Mucosa of stomach (tissue), 1 donor: ENCODE data around the gene SLC6A7.
"Not testable (repeated sequence)": the region's sequence is repeated elsewhere in the genome, so short reads cannot be mapped to it uniquely, and the experiment has no call there.

Experiments used
- H3K27me3 ChIP-seq: one replicate; pipeline ENCODE4 v1.7.0; 2013; ENCODE audit warnings: mild to moderate bottlenecking, low read length; ENCODE audit not compliant: control insufficient read depth, insufficient read depth
- H3K36me3 ChIP-seq: one replicate; pipeline ENCODE4 v1.7.0; 2013; ENCODE audit warnings: low read length; ENCODE audit not compliant: control insufficient read depth, insufficient read depth
- H3K4me1 ChIP-seq: one replicate; pipeline ENCODE4 v1.7.0; 2013; ENCODE audit warnings: mild to moderate bottlenecking, low read length; ENCODE audit not compliant: control insufficient read depth, insufficient read depth
- H3K4me3 ChIP-seq: one replicate; pipeline ENCODE4 v1.7.0; 2013; ENCODE audit warnings: low read length
- H3K9ac ChIP-seq: one replicate; pipeline ENCODE4 v1.7.0; 2013; ENCODE audit warnings: mild to moderate bottlenecking, low read length, moderate library complexity
- H3K9me3 ChIP-seq: one replicate; pipeline ENCODE4 v1.7.0; 2013; ENCODE audit warnings: mild to moderate bottlenecking, low read length, moderate library complexity; ENCODE audit not compliant: control insufficient read depth
- donor health status: Pancreatic carcinoma.

Gene SLC6A7

GRCh38 chr5:150219861-150220260, 30.0 kb downstream of the SLC6A7 start:
- Histone ChIP-seq H3K27me3 (no peaks in the 10 kb centered on the region), H3K36me3 (no peaks in the 10 kb centered on the region), H3K9ac (no peak overlapping the region), H3K4me1 (peaks cover 31% of the 10 kb centered on the region), H3K4me3 (no peak overlapping the region), H3K9me3 (no peaks in the 10 kb centered on the region)

- H3K9me3 ChIP-seq: no peaks in the 10 kb centered on the region
- H3K4me3 ChIP-seq: no peak overlapping the region
- H3K27me3 ChIP-seq: no peaks in the 10 kb centered on the region
- no peaks in the 10 kb centered on the region for H3K36me3 ChIP-seq
- H3K9ac ChIP-seq: no peak overlapping the region
- peaks cover 16% of the 10 kb centered on the region for H3K4me1 ChIP-seq
Observed at GRCh38 chr5:150221471-150221870, 31.6 kb downstream of the SLC6A7 start.

DNA sequence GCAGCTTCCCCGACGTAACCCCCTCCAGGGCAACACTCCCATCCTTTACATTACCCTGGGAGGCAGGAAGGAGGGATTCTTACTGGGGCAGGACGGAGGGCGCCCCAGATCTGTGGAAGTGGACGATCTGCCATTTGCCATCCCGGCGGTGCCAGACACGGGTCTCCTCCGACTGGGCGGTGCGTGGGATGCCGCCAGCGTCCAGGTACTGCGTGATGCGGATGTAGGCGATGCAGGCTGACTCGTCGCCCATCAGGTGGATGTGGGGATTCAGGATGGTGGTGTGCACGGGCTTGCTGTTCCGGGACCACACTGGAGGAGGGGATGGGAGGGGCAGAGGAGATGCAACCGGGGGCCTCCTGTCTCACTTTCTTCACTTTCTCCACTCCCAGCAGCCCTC, 33.0 kb downstream of the SLC6A7 start:
- H3K4me1 ChIP-seq: peaks cover 1% of the 10 kb centered on the region
- H3K4me3 ChIP-seq: no peak overlapping the region
- no peaks in the 10 kb centered on the region for H3K27me3 ChIP-seq
- H3K9ac ChIP-seq: no peak overlapping the region
- no peaks in the 10 kb centered on the region for H3K36me3 ChIP-seq
- no peaks in the 10 kb centered on the region for H3K9me3 ChIP-seq

- H3K4me3 ChIP-seq: no peak overlapping the region
- H3K4me1 ChIP-seq: no peaks in the 10 kb centered on the region
- H3K9me3 ChIP-seq: no peaks in the 10 kb centered on the region
- H3K36me3 ChIP-seq: no peaks in the 10 kb centered on the region
- H3K9ac ChIP-seq: no peak overlapping the region
- no peaks in the 10 kb centered on the region for H3K27me3 ChIP-seq
Observed at GRCh38 chr5:150223474-150223873, 33.6 kb downstream of the SLC6A7 start.

GRCh38 chr5:150224483-150225027, 34.7 kb downstream of the SLC6A7 start:
- H3K4me1 ChIP-seq: no peaks in the 10 kb centered on the region
- no peak overlapping the region for H3K4me3 ChIP-seq
- H3K27me3 ChIP-seq: no peaks in the 10 kb centered on the region
- no peaks in the 10 kb centered on the region for H3K36me3 ChIP-seq
- H3K9me3 ChIP-seq: no peaks in the 10 kb centered on the region
- no peak overlapping the region for H3K9ac ChIP-seq

GRCh38 chr5:150227036-150227435, 37.2 kb downstream of the SLC6A7 start:
- Histone ChIP-seq H3K4me3 (no peak overlapping the region), H3K27me3 (no peaks in the 10 kb centered on the region), H3K36me3 (no peaks in the 10 kb centered on the region), H3K9me3 (no peaks in the 10 kb centered on the region), H3K9ac (no peak overlapping the region), H3K4me1 (no peaks in the 10 kb centered on the region)

DNA sequence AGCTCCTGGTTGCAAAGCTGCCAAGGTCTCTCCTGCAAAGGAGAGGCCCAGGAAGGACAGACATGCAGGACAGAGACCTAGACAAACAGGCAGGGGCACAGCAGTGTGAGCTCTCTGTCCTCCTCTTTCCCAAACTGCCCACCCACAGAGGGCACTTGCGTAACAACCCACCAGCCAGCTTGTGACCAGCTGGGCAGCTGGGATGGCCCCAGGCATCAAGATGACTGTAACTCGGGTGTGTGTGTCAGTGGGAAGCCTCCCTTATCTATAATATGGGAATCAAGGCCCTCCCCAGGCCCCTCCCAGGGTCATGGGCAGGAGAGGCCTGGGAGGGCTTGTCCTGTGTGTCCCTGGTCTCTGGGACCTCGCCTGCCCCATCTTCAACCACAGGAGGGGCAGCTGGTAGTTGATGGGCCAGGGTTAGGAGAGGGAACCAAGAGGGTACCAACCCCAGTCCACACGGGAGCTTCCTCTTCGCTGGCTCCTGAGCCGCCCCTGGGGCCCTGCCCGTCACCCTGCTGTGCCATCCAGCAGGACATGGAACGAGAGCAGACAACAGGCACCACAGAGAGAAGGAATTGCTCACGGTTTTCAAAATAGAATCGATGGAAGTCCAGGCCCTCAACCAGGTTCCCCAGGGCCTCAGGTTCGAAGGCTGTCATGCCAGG, 37.9 kb downstream of the SLC6A7 start:
- Histone ChIP-seq H3K27me3 (no peaks in the 10 kb centered on the region), H3K4me3 (no peak overlapping the region), H3K9ac (no peak overlapping the region), H3K36me3 (no peaks in the 10 kb centered on the region), H3K4me1 (no peaks in the 10 kb centered on the region), H3K9me3 (no peaks in the 10 kb centered on the region)

DNA sequence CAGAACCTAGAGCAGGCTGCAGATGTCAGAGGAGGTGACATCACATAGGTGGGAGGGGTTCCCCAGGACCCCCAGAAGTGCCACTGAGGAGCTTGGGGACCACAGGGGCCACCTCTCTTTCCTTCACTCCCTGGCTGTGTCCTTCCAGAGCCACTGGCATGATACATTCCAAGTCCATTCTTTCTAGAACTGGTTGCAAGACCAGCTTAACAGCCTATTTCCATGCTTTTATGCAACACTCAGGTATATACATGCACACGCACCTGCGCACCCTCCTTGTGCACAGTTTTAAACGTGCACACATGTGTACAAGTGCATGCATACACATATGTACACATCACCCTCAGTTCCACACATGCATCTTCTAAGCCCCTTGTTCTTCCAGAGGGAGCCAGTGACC, 39.7 kb downstream of the SLC6A7 start:
- no peak overlapping the region for H3K9ac ChIP-seq
- H3K4me1 ChIP-seq: no peaks in the 10 kb centered on the region
- no peaks in the 10 kb centered on the region for H3K9me3 ChIP-seq
- no peak overlapping the region for H3K4me3 ChIP-seq
- no peaks in the 10 kb centered on the region for H3K36me3 ChIP-seq
- H3K27me3 ChIP-seq: no peaks in the 10 kb centered on the region

DNA sequence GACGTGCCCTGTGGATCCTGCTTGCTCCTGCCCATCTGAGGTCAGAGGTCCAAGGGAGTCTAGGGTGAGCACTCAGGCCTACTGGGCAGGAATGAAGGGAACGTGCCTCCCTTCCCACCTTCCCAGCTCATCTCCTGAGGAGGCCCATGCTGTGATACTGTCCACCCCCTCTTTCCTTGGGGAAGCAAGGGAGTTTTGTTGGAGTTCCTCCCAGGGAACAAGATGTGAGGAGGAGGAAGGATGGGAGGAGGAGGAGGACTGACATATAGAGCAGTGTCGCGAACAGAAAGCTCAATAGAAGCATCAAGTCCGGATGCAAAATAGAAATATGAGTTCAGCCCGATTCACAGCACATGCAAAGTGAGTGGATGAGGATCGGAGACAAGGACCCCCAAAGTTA, 41.0 kb downstream of the SLC6A7 start:
- Histone ChIP-seq H3K4me3 (no peak overlapping the region), H3K9ac (no peak overlapping the region), H3K4me1 (no peaks in the 10 kb centered on the region), H3K9me3 (no peaks in the 10 kb centered on the region), H3K27me3 (no peaks in the 10 kb centered on the region), H3K36me3 (no peaks in the 10 kb centered on the region)

GRCh38 chr5:150233706-150234105, 43.8 kb downstream of the SLC6A7 start:
- H3K36me3 ChIP-seq, H3K27me3 ChIP-seq, H3K9ac ChIP-seq, H3K4me3 ChIP-seq, H3K4me1 ChIP-seq, H3K9me3 ChIP-seq: not testable (repeated sequence)

GRCh38 chr5:150234576-150235499, 45.0 kb downstream of the SLC6A7 start:
- Histone ChIP-seq H3K27me3 (no peaks in the 10 kb centered on the region), H3K9me3 (no peaks in the 10 kb centered on the region), H3K4me3 (no peak overlapping the region), H3K9ac (no peak overlapping the region), H3K4me1 (no peaks in the 10 kb centered on the region), H3K36me3 (no peaks in the 10 kb centered on the region)

- no peaks in the 10 kb centered on the region for H3K4me1 ChIP-seq
- H3K9me3 ChIP-seq: no peaks in the 10 kb centered on the region
- no peaks in the 10 kb centered on the region for H3K36me3 ChIP-seq
- H3K27me3 ChIP-seq: no peaks in the 10 kb centered on the region
- no peak overlapping the region for H3K4me3 ChIP-seq
- no peak overlapping the region for H3K9ac ChIP-seq
Observed at GRCh38 chr5:150235500-150235854, 45.6 kb downstream of the SLC6A7 start.
